ENCODE measurements around the gene PPP1R9B.

Gene PPP1R9B

DNA sequence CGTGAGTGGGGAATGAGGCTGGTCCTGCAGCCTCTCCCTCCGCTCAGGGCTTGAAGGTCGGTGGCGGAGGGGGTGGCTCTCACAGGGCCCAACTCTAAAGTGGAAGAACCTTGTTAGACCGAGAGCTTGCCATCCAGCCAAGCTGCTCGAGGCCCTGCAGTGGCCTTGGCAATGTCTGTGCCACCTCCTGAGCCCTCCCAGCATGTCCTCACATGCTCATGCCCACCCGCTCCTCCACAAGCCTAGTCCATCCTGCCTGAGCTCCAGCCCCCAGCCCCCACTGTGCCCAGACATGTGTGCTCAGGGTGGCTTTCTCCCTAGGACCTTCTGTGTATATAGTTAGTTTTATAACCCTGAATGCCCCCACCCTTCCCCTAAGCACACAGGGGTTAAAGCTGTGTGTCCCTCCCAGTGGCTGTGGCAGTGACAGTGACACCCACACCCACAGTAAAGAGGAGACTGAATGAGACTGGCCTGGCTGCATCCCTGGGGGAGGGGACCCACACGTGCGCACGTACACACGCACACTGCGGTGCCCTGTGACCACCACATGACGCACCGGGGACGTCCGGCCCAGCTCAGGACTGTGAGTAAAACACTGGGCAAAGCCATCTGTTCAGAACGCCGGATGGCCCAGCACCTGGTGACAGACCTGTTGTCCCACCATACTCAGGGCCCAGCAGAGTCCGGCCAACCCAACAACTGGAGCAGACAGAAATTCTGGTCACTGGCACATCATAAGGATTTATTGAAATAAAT lies 39.7 kb downstream of the PPP1R9B start:
- Histone ChIP-seq H3K36me3 (ENCODE audit: insufficient read depth, low read length) (no peaks in the 10 kb centered on the region; the same call in 1 of the 2 replicates), H3K9ac (ENCODE audit: insufficient read length) (no peak overlapping the region), H3K4me3 (no peak overlapping the region), H3K9me3 (ENCODE audit: low read depth, low read length) (no peaks in the 10 kb centered on the region), H3K27ac (no peak overlapping the region)
- no peak for DNase-seq (ENCODE audit: low read depth, low spot score)
- TF ChIP-seq FOXP2 (optimal IDR thresholded peaks at IDR 0.05; ENCODE audit: control extremely low read depth, extremely low read length, insufficient read depth) (no peak), POLR2AphosphoS5 (IDR thresholded peaks at IDR 0.05; ENCODE audit: borderline replicate concordance, low read depth, low read length) (no peak), EZH2 (IDR thresholded peaks at IDR 0.05) (no peak)

DNA sequence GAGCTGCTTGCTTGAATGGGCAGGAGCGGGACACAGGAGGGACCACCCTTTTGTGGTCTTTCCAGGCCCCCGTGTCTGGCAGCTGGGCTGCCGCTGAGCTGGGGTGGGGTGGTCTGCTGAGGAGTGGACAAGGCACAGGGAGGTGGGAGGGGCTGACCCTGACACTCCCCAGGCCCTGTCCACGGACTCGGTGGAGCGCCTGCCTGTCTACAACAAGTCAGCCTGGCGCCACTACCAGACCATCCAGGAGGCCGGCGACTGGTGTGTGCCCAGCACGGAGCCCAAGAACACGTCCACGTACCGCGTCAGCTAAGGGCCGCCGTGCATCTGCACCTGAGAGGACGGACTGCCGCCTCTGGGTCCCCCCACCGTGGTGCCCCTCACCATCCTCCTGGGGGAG lies 40.7 kb downstream of the PPP1R9B start:
- Histone ChIP-seq H3K4me3 (no peak overlapping the region), H3K36me3 (ENCODE audit: insufficient read depth, low read length) (no peaks in the 10 kb centered on the region; the same call in 1 of the 2 replicates), H3K9ac (ENCODE audit: insufficient read length) (no peak overlapping the region), H3K9me3 (ENCODE audit: low read depth, low read length) (no peaks in the 10 kb centered on the region), H3K27ac (no peak overlapping the region)
- DNase-seq (ENCODE audit: low read depth, low spot score) = no peak
- TF ChIP-seq POLR2AphosphoS5 (IDR thresholded peaks at IDR 0.05; ENCODE audit: borderline replicate concordance, low read depth, low read length) (no peak), FOXP2 (optimal IDR thresholded peaks at IDR 0.05; ENCODE audit: control extremely low read depth, extremely low read length, insufficient read depth) (no peak), EZH2 (IDR thresholded peaks at IDR 0.05) (no peak)

- DNase-seq (ENCODE audit: low read depth, low spot score) = no peak
- no peak overlapping the region for H3K9ac ChIP-seq (ENCODE audit: insufficient read length)
- no peaks in the 10 kb centered on the region for H3K9me3 ChIP-seq (ENCODE audit: low read depth, low read length)
- H3K36me3 ChIP-seq (ENCODE audit: insufficient read depth, low read length) = no peaks in the 10 kb centered on the region; the same call in 1 of the 2 replicates
- no peak overlapping the region for H3K27ac ChIP-seq
- H3K4me3 ChIP-seq = no peak overlapping the region
- no peak for TF ChIP-seq EZH2 (IDR thresholded peaks at IDR 0.05)
Observed at GRCh38 chr17:50109207-50109606, 41.3 kb downstream of the PPP1R9B start.

DNA sequence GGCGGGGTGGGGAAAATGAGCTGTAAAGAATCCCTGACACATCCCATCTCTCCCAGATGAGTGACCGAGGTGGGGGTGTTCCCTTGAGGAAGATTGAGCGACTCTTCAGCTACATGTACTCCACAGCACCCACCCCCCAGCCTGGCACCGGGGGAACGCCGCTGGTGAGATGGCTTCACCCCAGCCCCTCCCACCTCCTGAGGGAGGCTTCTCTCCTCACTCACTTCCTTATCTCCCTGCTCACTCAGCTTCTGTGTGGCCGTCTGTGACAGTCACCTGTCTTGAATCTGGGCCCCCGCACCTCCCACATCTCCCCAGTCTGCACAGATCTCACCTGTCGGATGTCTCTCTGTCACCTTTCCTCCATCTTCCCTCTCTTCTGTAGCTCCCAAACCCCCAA lies 41.9 kb downstream of the PPP1R9B start:
- no peak for DNase-seq (ENCODE audit: low read depth, low spot score)
- TF ChIP-seq EZH2 (IDR thresholded peaks at IDR 0.05) (no peak), POLR2AphosphoS5 (IDR thresholded peaks at IDR 0.05; ENCODE audit: borderline replicate concordance, low read depth, low read length) (no peak), FOXP2 (optimal IDR thresholded peaks at IDR 0.05; ENCODE audit: control extremely low read depth, extremely low read length, insufficient read depth) (no peak)
- Histone ChIP-seq H3K4me3 (no peak overlapping the region), H3K27ac (no peak overlapping the region), H3K36me3 (ENCODE audit: insufficient read depth, low read length) (no peaks in the 10 kb centered on the region; the same call in 1 of the 2 replicates), H3K9me3 (ENCODE audit: low read depth, low read length) (no peaks in the 10 kb centered on the region), H3K9ac (ENCODE audit: insufficient read length) (no peak overlapping the region)

GRCh38 chr17:50107790-50108414 lies 42.6 kb downstream of the PPP1R9B start:
- DNase-seq (ENCODE audit: low read depth, low spot score) = no peak
- Histone ChIP-seq H3K27ac (no peak overlapping the region), H3K4me3 (no peak overlapping the region), H3K9ac (ENCODE audit: insufficient read length) (no peak overlapping the region), H3K36me3 (ENCODE audit: insufficient read depth, low read length) (no peaks in the 10 kb centered on the region), H3K9me3 (ENCODE audit: low read depth, low read length) (no peaks in the 10 kb centered on the region)
- TF ChIP-seq POLR2AphosphoS5 (IDR thresholded peaks at IDR 0.05; ENCODE audit: borderline replicate concordance, low read depth, low read length) (no peak), EZH2 (IDR thresholded peaks at IDR 0.05) (no peak), FOXP2 (optimal IDR thresholded peaks at IDR 0.05; ENCODE audit: control extremely low read depth, extremely low read length, insufficient read depth) (no peak)

GRCh38 chr17:50106393-50107131 lies 43.9 kb downstream of the PPP1R9B start:
- no peak overlapping the region for H3K9ac ChIP-seq (ENCODE audit: insufficient read length)
- TF ChIP-seq POLR2AphosphoS5 (IDR thresholded peaks at IDR 0.05; ENCODE audit: borderline replicate concordance, low read depth, low read length) = no peak
- no peaks in the 10 kb centered on the region for H3K36me3 ChIP-seq (ENCODE audit: insufficient read depth, low read length)
- no peaks in the 10 kb centered on the region for H3K9me3 ChIP-seq (ENCODE audit: low read depth, low read length)
- H3K27ac ChIP-seq = no peak overlapping the region
- DNase-seq (ENCODE audit: low read depth, low spot score) = no peak
- no peak overlapping the region for H3K4me3 ChIP-seq

- TF ChIP-seq POLR2AphosphoS5 (IDR thresholded peaks at IDR 0.05; ENCODE audit: borderline replicate concordance, low read depth, low read length) = no peak
- no peak for TF ChIP-seq FOXP2 (optimal IDR thresholded peaks at IDR 0.05; ENCODE audit: control extremely low read depth, extremely low read length, insufficient read depth)
- no peak for TF ChIP-seq EZH2 (IDR thresholded peaks at IDR 0.05)
- H3K9ac ChIP-seq (ENCODE audit: insufficient read length) = no peak overlapping the region
- H3K4me3 ChIP-seq = no peak overlapping the region
- no peak for DNase-seq (ENCODE audit: low read depth, low spot score)
- no peaks in the 10 kb centered on the region for H3K36me3 ChIP-seq (ENCODE audit: insufficient read depth, low read length)
- H3K9me3 ChIP-seq (ENCODE audit: low read depth, low read length) = no peaks in the 10 kb centered on the region
- H3K27ac ChIP-seq = no peak overlapping the region
Observed at GRCh38 chr17:50105811-50106210, 44.7 kb downstream of the PPP1R9B start.

DNA sequence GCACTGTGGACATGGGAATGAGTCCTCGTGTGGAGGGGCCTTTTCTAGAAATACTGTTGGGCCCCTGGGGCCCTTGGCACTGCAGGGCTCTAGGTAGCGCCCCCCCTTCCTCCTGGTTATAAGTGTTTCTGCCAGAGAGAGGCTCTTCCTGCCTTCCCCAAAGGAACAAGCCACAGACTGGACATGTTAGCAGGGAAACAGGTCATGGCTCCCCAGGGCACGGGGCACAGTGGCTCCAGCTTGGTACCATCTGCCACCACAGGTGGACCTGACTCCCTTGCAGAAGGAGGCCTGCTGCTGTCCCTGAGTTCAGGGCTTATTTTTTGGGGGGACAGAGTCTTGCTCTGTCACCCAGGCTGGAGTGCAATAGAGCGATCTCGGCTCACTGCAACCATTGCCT lies 46.5 kb downstream of the PPP1R9B start:
- Histone ChIP-seq H3K9ac (ENCODE audit: insufficient read length) (no peak overlapping the region), H3K27ac (no peak overlapping the region), H3K36me3 (ENCODE audit: insufficient read depth, low read length) (no peaks in the 10 kb centered on the region), H3K9me3 (ENCODE audit: low read depth, low read length) (no peaks in the 10 kb centered on the region), H3K4me3 (no peak overlapping the region)
- TF ChIP-seq FOXP2 (optimal IDR thresholded peaks at IDR 0.05; ENCODE audit: control extremely low read depth, extremely low read length, insufficient read depth) (no peak), EZH2 (IDR thresholded peaks at IDR 0.05) (no peak), POLR2AphosphoS5 (IDR thresholded peaks at IDR 0.05; ENCODE audit: borderline replicate concordance, low read depth, low read length) (no peak)
- DNase-seq (ENCODE audit: low read depth, low spot score) = no peak
